Raji (cell line): ENCODE data around the gene PHLDB2.

Source experiments
- POLR2A ChIP-seq: IDR thresholded peaks from 2 replicates; pipeline ENCODE4 v1.6.1; 2011; ENCODE audit warnings: low read depth, low read length, control low read depth; ENCODE audit not compliant: insufficient read depth

The PHLDB2 gene

DNA sequence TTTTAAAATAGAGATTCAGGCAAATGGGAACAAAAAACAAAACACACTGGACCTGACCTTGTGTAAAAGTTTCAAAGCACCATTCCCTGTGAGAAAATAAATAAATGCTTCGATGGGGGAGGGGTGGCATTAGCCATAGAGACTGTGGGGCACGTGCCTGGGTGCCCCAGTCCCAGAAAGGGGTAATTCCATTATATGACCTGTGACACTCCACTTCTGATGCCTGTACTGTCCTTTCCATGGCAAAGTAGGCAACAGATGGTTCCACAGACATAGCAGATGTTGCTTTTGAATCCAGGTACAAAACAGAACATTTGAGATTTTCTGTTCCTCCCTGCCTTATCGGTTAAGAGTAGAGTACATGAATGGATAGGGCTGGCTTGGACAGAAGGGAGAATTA is 3.9 kb downstream of the PHLDB2 start:
- TF ChIP-seq POLR2A = no peak

DNA sequence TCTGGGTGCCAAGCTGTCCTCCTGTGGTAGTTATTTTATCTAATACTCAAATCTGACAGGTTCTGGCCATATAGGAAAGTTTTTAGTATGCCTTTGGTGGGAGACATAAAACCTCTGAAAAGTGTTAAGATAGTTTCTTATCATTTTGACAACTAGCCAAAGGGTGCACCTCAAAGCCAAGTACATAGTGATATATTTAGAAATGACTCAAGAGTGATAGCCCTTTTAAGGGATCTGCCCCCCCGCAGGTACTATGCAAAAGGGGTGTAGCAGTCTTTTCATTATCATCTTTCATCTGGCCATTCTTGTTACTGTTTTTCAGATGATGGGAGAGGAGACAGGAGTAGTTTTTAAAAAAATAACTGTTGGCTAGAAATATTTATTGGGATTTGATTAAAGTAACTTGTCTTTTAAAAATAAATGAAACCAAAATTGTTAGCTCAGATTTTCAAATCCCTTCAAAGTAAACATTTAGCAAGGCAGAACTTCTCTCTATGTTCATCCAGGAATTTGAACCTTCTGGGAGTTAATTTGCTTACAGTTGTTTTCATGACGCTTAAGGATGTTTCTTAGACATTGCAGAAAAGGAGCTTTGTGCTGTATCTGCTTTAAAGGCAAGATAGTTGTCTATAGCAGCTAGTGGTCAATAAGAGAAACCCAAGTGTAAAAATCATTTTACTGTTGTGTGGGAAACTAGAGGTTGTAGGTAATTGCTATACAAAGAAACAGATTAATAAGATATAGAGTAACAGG is 5.1 kb downstream of the PHLDB2 start:
- TF ChIP-seq POLR2A = no peak

DNA sequence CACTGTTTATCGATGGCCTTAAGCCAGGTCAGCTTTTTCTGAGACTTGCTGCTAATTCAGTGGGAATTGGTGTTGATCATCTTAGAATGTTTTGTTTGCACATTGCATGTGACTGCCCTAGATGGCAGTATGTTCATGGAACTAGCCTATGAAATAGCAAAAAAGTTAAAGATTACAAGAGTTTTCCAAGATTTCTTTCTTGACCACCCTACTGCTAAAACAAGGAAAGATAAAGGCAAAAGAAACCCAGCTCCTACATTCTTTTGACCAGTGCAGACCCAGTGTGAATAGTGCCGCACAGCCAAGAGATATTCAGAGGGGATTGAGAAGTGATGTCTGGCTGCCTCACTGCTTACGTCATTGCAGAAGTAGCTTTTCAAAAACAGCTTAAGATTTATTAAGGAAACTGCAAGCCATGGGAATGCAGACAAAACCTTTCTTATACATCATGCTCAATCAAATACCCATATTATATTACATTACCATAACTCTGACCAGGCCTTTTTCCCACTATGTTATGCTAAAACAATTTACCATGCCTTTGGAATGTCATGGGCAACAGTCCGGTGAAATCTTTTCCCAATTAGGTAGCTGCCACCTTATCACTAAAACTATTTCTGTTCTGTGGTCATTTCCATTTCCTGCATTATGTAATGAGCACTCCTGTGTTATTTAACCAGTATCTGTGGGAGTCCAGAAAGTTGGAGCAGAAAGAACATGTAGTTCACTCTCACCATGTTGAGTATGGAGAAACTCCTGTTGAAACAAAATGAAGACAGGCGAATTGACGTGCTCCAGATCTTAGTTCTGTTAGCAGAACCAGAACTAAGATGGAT is 6.0 kb downstream of the PHLDB2 start:
- no peak for TF ChIP-seq POLR2A

- TF ChIP-seq POLR2A = no peak
These were observed 8.9 kb downstream of the PHLDB2 start for GRCh38 chr3:111867889-111868426.

GRCh38 chr3:111870620-111871019 is 11.6 kb downstream of the PHLDB2 start:
- no peak for TF ChIP-seq POLR2A

GRCh38 chr3:111871809-111872623 is 13.0 kb downstream of the PHLDB2 start:
- TF ChIP-seq POLR2A = no peak

GRCh38 chr3:111872979-111873378 is 13.9 kb downstream of the PHLDB2 start:
- no peak for TF ChIP-seq POLR2A

- TF ChIP-seq POLR2A = no peak
These were observed 15.2 kb downstream of the PHLDB2 start for GRCh38 chr3:111874177-111874820.

DNA sequence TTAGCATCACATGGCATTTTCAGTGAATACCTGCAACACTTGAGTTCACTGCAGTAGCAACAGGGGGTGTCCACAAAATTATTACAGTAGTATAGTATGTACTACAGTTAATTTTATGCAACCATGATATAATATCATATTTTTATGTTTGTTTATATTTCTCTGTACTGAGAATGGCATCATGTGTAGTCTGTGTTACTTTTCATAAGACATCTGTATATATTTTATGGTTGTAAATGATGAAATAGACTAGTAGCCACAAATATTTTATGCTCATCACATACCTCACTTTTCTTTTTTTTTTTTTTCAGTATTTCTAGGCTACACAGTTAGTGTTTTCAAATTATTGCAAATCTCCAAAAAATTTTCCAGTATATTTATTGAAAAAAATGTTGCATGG is 22.4 kb downstream of the PHLDB2 start:
- no peak for TF ChIP-seq POLR2A

DNA sequence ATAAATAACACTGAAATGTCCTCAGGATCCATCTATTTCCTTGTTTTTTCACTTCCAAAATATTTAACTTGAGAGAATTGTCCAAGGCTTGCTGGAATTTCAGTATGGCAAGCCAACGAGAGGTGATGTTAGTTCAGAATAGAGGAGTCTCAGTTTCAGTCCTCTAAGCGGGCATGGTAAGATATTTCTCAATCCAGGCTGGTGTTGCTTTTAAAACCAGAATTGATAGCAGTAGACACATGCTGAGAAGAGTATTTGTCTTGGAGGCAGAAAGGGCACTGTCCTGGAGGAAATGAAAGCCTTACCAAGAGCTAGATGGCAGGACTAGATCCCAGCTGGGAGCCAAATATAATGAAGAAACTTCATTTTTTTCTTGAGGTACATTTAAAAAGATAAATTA is 23.1 kb downstream of the PHLDB2 start:
- no peak for TF ChIP-seq POLR2A

- no peak for TF ChIP-seq POLR2A
These were observed 23.7 kb downstream of the PHLDB2 start for GRCh38 chr3:111882799-111883198.

GRCh38 chr3:111884411-111885018 is 25.4 kb downstream of the PHLDB2 start:
- no peak for TF ChIP-seq POLR2A

DNA sequence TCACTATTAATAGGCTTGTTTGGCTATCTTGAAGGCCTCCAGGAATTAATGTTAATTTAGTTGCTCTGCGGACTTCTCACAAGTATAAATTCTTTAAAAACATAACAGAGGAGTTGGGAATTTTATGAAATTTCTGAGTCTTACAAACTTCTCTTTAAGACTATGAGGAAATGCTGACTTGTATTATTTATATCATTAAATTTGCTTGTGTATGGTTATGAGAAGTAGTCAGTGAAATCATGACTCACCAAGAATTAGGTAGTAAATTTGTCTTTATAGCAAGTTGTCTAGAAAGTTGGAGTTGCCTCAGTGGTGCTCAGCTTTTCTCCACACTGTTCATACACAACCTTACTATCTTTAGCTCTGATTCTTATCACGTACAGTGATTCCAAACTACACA is 26.5 kb downstream of the PHLDB2 start:
- TF ChIP-seq POLR2A = no peak

- no peak for TF ChIP-seq POLR2A
These were observed 31.1 kb downstream of the PHLDB2 start for GRCh38 chr3:111890051-111890580.
